NT2/D1 (cell line): Measurements from ENCODE around the gene TXLNG.

ENCODE experiments used
- SUZ12 ChIP-seq: IDR thresholded peaks from 2 replicates; pipeline ENCODE4 v1.6.1; 2011; ENCODE audit not compliant: insufficient read length, insufficient read depth; ENCODE audit errors: extremely low read depth
- YY1 ChIP-seq: IDR thresholded peaks from 2 replicates; pipeline ENCODE4 v1.6.1; 2011; ENCODE audit not compliant: insufficient read length, insufficient read depth

DNA sequence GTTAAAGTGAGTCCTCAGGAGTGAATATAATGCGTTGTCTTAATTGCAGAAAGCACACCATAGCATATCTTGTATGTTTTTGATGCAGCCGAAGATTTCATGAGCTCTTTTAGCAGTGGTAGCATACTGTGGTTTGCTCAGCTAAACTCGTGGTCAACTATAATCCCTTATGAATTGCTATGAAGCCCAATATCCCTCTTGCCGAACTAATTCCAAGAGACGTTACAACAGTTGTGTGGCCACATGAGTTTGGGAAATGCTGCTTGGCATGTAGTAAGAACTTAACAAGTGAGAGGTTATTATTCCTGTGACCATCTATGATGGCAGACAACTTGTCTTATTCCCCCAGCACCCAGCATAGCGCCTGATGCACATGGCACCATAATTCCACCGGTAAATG is 36.1 kb upstream of the TXLNG start:
- no peak for TF ChIP-seq SUZ12
- no peak for TF ChIP-seq YY1
